Naive B cell (primary cell): ENCODE measurements around the gene PCBP3. TPM values are rescaled to one million over a fixed set of nuclear protein-coding genes. Genes with fewer than 3 reads are reported as not detected.
A peak's percentile ranks its signal among the peaks of the same experiment; 100 is the strongest.
"Not testable (repeated sequence)": the region's sequence is repeated elsewhere in the genome, so short reads cannot be mapped to it uniquely, and the experiment has no call there.

Source experiments
- ATAC-seq, 2 donors: fragments of 150-1000 bp; cut with Tn5 transposase; 2 replicates each; pipeline ENCODE4 v1.10.0; 2021; ENCODE audit warnings: low read depth in 2 of 2, mild to moderate bottlenecking in 2 of 2, moderate library complexity in 2 of 2
- DNase-seq: peaks from one replicate; pipeline ENCODE4 v3.0.0; 2022
- H3K27ac Mint-ChIP-seq, 6 donors: one replicate each; pipeline ENCODE4 v1.8.0; 2020 to 2022; ENCODE audit warnings: mild to moderate bottlenecking in 6 of 6, mixed read lengths in 6 of 6, moderate library complexity in 5 of 6, inconsistent platforms in 2 of 6
- H3K27me3 Mint-ChIP-seq, 3 donors: one replicate each; pipeline ENCODE4 v1.8.0; 2021 to 2022; ENCODE audit warnings: mixed read lengths in 3 of 3, mild to moderate bottlenecking in 1 of 3
- H3K36me3 Mint-ChIP-seq, 2 donors: one replicate each; pipeline ENCODE4 v1.8.0; 2020 to 2022; ENCODE audit warnings: mixed read lengths in 2 of 2, inconsistent platforms in 1 of 2, mild to moderate bottlenecking in 1 of 2
- H3K4me1 Mint-ChIP-seq, 3 donors: one replicate each; pipeline ENCODE4 v1.8.0; 2020 to 2022; ENCODE audit warnings: mixed read lengths in 3 of 3, inconsistent platforms in 1 of 3, mild to moderate bottlenecking in 1 of 3, moderate library complexity in 1 of 3
- H3K4me3 Mint-ChIP-seq, 8 donors: one replicate each; pipeline ENCODE4 v1.8.0; 2020 to 2022; ENCODE audit warnings: mild to moderate bottlenecking in 8 of 8, mixed read lengths in 8 of 8, moderate library complexity in 8 of 8, inconsistent platforms in 2 of 8
- H3K9me3 Mint-ChIP-seq, 7 donors: one replicate each; pipeline ENCODE4 v1.8.0; 2020 to 2022; ENCODE audit warnings: mixed read lengths in 7 of 7, mild to moderate bottlenecking in 5 of 7, inconsistent platforms in 2 of 7, moderate library complexity in 1 of 7
- polyA plus RNA-seq, 6 donors: library from polyadenylated mRNA; unstranded; fragments of 300-500 nt; fragmentation: Illumina TruSeq; gene quantifications; one replicate each; pipeline ENCODE4 v1.2.3, GENCODE V29; 2021; ENCODE audit warnings: low read depth in 6 of 6

PCBP3 gene
- polyA plus RNA-seq, 6 donors from 2014 or later, result 0.60 to 1.5 (median 0.93) TPM; not detected in 2

DNA sequence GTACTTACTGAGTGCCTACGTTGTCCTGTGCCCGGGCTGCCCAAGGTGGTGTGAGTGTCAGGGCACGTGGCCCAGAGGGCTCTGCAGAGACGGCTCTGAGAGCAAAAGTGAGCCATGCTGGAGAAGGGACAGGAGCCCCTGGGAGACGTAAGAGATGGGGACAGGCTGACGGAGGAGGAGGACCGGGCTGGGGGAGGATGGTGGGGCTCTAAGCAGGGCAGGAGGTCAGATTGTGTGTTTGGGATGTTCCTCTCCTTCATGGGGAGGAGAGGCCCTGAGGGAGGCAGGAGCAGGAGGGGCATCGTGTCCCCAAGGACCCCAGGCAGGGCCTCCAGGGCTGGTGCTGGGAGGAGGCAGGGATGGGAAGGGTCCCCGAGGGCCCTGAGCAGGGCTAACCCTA lies 158.9 kb downstream of the PCBP3 start:
- Mint-ChIP-seq H3K27me3 (peaks cover 0 to 8% (median 0%) of the 10 kb centered on the region in 3 donors), H3K9me3 (peaks cover 0 to 3% (median 2%) of the 10 kb centered on the region in 7 donors), H3K27ac (no peak overlapping the region), H3K4me3 (no peak overlapping the region), H3K36me3 (no peaks in the 10 kb centered on the region), H3K4me1 (peaks cover 0 to 3% (median 0%) of the 10 kb centered on the region in 3 donors)
- ATAC-seq (no peak), DNase-seq (no peak)

DNA sequence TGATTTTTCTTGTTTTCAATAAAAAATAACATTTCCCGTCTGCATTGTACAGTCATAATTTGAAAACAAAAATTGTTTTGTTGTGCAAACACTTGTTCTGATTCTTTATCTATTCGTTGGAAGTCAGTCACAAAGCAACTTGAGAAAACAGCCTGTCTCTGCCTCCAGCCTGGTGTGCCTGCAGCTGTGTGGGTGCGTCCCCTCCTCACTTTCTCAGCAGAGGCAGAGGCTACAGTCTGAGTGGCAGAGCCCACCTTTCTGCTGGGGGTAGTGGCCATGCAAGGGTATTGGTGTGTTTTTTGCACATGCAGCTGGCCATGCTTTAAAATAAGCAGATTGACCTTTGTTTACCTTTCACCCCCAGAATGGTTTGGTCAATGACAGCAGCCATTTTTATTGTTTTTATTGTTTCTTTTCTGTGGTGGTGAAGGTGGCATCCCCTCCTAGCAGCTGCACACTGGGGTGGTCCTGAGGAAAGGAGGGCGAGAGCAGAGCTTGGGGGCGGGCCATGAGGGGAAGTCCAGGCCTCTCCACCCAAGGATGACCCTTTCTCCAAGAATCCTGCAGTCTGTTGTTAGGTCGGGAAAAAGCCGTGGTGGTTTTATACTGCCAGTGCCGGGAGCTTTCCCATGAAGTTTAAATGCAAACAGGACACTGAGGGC lies 159.6 kb downstream of the PCBP3 start:
- H3K27me3 Mint-ChIP-seq, result peaks cover 0 to 10% (median 0%) of the 10 kb centered on the region in 3 donors
- DNase-seq (no peak), ATAC-seq (no peak)
- H3K4me1 Mint-ChIP-seq, result peaks cover 0 to 3% (median 0%) of the 10 kb centered on the region in 3 donors
- H3K36me3 Mint-ChIP-seq, result no peaks in the 10 kb centered on the region
- H3K27ac Mint-ChIP-seq, result no peak overlapping the region
- H3K4me3 Mint-ChIP-seq, result no peak overlapping the region
- H3K9me3 Mint-ChIP-seq, result peaks cover 0 to 8% (median 4%) of the 10 kb centered on the region in 7 donors

- Mint-ChIP-seq H3K27me3 (peaks cover 0 to 10% (median 0%) of the 10 kb centered on the region in 3 donors), H3K27ac (no peak overlapping the region), H3K36me3 (no peaks in the 10 kb centered on the region), H3K4me3 (no peak overlapping the region), H3K9me3 (peaks cover 0 to 10% (median 5%) of the 10 kb centered on the region in 7 donors), H3K4me1 (peaks cover 0 to 3% (median 0%) of the 10 kb centered on the region in 3 donors)
- ATAC-seq, result no peak
- no peak for DNase-seq
Measured at GRCh38 chr21:45803618-45804340, 160.3 kb downstream of the PCBP3 start.

- peaks cover 0 to 10% (median 6%) of the 10 kb centered on the region in 7 donors for H3K9me3 Mint-ChIP-seq
- H3K27ac Mint-ChIP-seq, result no peak overlapping the region
- peaks cover 0 to 3% (median 0%) of the 10 kb centered on the region in 3 donors for H3K4me1 Mint-ChIP-seq
- H3K36me3 Mint-ChIP-seq, result no peaks in the 10 kb centered on the region
- ATAC-seq (no peak), DNase-seq (no peak)
- peaks cover 0 to 10% (median 0%) of the 10 kb centered on the region in 3 donors for H3K27me3 Mint-ChIP-seq
- H3K4me3 Mint-ChIP-seq, result no peak overlapping the region
Measured at GRCh38 chr21:45804809-45805313, 161.3 kb downstream of the PCBP3 start.

- H3K27ac Mint-ChIP-seq, result no peak overlapping the region
- peaks cover 0 to 10% (median 0%) of the 10 kb centered on the region in 3 donors for H3K27me3 Mint-ChIP-seq
- H3K4me1 Mint-ChIP-seq, result peaks cover 0 to 3% (median 0%) of the 10 kb centered on the region in 3 donors
- H3K9me3 Mint-ChIP-seq, result peaks cover 0 to 10% (median 5%) of the 10 kb centered on the region in 7 donors
- no peak overlapping the region for H3K4me3 Mint-ChIP-seq
- no peaks in the 10 kb centered on the region for H3K36me3 Mint-ChIP-seq
- DNase-seq (no peak), ATAC-seq (no peak)
Measured at GRCh38 chr21:45805321-45805720, 161.8 kb downstream of the PCBP3 start.

DNA sequence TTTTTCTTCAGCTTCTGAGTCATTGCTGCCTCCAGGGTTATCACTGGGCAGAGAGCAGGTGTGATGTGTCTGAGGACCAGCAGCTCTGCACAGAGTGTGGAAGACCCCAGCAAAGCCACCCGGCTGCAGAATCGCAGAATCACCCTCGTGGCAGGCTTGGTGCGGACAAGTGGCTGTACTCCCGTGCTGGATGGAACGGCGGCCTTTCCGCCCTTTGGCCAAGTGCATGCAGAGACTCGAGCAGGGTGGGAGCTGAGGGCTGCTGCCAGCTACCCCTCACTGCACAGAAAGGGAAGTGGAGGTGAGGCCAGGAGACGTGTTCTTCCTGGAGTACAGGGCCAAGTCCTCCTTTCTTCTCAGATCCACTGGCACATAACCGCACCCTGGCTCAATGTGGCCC lies 162.5 kb downstream of the PCBP3 start:
- H3K9me3 Mint-ChIP-seq, result peaks cover 0 to 10% (median 5%) of the 10 kb centered on the region in 7 donors
- H3K27ac Mint-ChIP-seq, result peak overlapping the region in 1 of 6 donors; percentile 22
- peaks cover 0 to 13% (median 3%) of the 10 kb centered on the region in 3 donors for H3K27me3 Mint-ChIP-seq
- no peak overlapping the region for H3K4me3 Mint-ChIP-seq
- H3K36me3 Mint-ChIP-seq, result no peaks in the 10 kb centered on the region
- ATAC-seq (no peak), DNase-seq (no peak)
- H3K4me1 Mint-ChIP-seq, result no peaks in the 10 kb centered on the region

DNA sequence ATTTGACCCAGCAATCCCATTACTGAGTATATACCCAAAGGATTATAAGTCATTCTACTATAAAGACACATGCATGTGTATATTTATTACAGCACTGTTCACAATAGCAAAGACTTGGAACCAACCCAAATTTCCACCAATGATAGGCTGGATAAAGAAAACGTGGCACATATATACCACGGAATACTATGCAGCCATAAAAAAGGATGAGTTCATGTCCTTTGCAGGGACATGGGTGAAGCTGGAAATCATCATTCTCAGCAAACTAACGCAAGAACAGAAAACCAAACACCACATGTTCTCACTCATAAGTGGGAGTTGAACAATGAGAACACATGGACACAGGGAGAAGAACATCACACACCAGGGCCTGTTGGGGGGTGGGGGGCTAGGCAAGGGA lies 165.1 kb downstream of the PCBP3 start:
- not testable (repeated sequence) for H3K27ac Mint-ChIP-seq, H3K36me3 Mint-ChIP-seq, H3K4me1 Mint-ChIP-seq, H3K4me3 Mint-ChIP-seq, DNase-seq, ATAC-seq
- Mint-ChIP-seq H3K27me3 (peaks cover 3 to 31% (median 24%) of the 10 kb centered on the region in 3 donors), H3K9me3 (peaks cover 0 to 10% (median 5%) of the 10 kb centered on the region in 7 donors)

- ATAC-seq, result no peak
- H3K4me3 Mint-ChIP-seq, result no peak overlapping the region
- H3K27me3 Mint-ChIP-seq, result peaks cover 3 to 31% (median 24%) of the 10 kb centered on the region in 3 donors
- peaks cover 0 to 10% (median 5%) of the 10 kb centered on the region in 7 donors for H3K9me3 Mint-ChIP-seq
- peaks cover 0 to 4% of the 10 kb centered on the region in 2 donors for H3K36me3 Mint-ChIP-seq
- no peaks in the 10 kb centered on the region for H3K4me1 Mint-ChIP-seq
- no peak for DNase-seq
- no peak overlapping the region for H3K27ac Mint-ChIP-seq
Measured at GRCh38 chr21:45809421-45809820, 165.9 kb downstream of the PCBP3 start.

GRCh38 chr21:45811136-45811535 lies 167.6 kb downstream of the PCBP3 start:
- DNase-seq (no peak), ATAC-seq (no peak)
- Mint-ChIP-seq H3K27me3 (peaks cover 3 to 31% (median 24%) of the 10 kb centered on the region in 3 donors), H3K4me1 (no peaks in the 10 kb centered on the region), H3K27ac (no peak overlapping the region), H3K4me3 (no peak overlapping the region), H3K36me3 (peaks cover 0 to 4% of the 10 kb centered on the region in 2 donors), H3K9me3 (peaks cover 0 to 10% (median 5%) of the 10 kb centered on the region in 7 donors)

DNA sequence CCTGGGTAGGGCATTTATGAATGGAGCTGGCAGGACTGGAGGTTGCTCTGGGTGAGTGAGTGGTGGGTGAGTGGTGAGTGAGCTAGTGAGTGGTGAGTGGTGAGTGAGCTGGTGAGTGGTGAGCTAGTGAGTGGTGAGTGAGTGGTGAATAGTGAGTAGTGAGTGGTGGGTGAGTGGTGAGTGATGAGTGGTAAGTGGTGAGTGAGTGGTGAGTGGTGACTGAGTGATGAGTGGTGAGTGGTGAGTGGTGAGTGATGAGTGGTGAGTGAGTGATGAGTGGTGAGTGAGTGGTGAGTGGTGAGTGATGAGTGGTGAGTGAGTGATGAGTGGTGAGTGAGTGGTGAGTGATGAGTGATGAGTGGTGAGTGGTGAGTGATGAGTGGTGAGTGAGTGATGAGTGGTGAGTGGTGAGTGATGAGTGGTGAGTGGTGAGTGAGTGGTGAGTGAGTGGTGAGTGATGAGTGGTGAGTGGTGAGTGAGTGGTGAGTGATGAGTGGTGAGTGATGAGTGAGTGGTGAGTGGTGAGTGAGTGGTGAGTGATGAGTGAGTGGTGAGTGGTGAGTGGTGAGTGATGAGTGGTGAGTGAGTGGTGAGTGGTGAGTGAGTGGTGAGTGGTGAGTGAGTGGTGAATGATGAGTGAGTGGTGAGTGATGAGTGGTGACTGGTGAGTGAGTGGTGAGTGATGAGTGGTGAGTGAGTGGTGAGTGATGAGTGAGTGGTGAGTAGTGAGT lies 170.8 kb downstream of the PCBP3 start:
- peaks cover 11 to 27% (median 24%) of the 10 kb centered on the region in 3 donors for H3K27me3 Mint-ChIP-seq
- not testable (repeated sequence) for H3K4me3 Mint-ChIP-seq, H3K4me1 Mint-ChIP-seq, DNase-seq, H3K27ac Mint-ChIP-seq, H3K36me3 Mint-ChIP-seq, H3K9me3 Mint-ChIP-seq, ATAC-seq

DNA sequence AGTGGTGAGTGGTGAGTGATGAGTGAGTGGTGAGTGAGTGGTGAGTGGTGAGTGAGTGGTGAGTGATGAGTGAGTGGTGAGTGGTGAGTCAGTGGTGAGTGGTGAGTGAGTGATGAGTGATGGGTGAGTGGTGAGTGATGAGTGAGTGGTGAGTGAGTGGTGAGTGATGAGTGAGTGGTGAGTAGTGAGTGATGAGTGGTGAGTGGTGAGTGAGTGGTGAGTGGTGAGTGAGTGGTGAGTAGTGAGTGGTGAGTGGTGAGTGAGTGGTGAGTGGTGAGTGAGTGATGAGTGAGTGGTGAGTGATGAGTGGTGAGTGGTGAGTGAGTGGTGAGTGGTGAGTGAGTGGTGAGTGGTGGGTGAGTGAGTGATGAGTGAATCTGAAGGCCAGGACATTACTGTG lies 172.3 kb downstream of the PCBP3 start:
- H3K4me1 Mint-ChIP-seq, DNase-seq, H3K4me3 Mint-ChIP-seq, H3K36me3 Mint-ChIP-seq, H3K27ac Mint-ChIP-seq, H3K9me3 Mint-ChIP-seq, ATAC-seq: not testable (repeated sequence)
- peaks cover 7 to 27% (median 24%) of the 10 kb centered on the region in 3 donors for H3K27me3 Mint-ChIP-seq

DNA sequence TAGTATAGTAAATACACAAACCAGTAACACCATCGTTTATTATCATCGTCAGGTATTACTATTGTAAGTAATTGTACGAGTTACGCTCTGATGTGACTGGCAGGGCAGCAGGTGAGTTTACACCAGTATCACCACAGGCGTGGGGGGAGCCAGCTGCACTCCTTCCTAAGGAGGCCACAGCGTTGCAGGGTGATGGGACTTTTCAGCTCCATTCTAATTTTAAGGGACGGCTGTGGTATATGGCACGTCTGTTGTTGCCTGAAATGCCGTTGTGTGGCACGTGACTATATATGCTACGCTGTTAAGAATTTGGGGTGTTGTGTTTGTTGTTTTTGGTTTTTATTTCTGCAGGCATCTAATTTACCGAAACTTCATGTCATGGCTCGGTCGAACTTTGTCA lies 173.3 kb downstream of the PCBP3 start:
- peaks cover 0 to 4% of the 10 kb centered on the region in 2 donors for H3K36me3 Mint-ChIP-seq
- H3K4me3 Mint-ChIP-seq, result no peak overlapping the region
- no peaks in the 10 kb centered on the region for H3K9me3 Mint-ChIP-seq
- peaks cover 7 to 26% (median 25%) of the 10 kb centered on the region in 3 donors for H3K27me3 Mint-ChIP-seq
- peaks cover 0 to 3% (median 0%) of the 10 kb centered on the region in 3 donors for H3K4me1 Mint-ChIP-seq
- ATAC-seq (no peak), DNase-seq (no peak)
- peak overlapping the region in 1 of 6 donors; percentile 29 for H3K27ac Mint-ChIP-seq

GRCh38 chr21:45817345-45817744 lies 173.8 kb downstream of the PCBP3 start:
- Mint-ChIP-seq H3K27ac (no peak overlapping the region), H3K27me3 (peaks cover 7 to 31% (median 26%) of the 10 kb centered on the region in 3 donors), H3K36me3 (peaks cover 0 to 4% of the 10 kb centered on the region in 2 donors), H3K9me3 (no peaks in the 10 kb centered on the region), H3K4me1 (peaks cover 0 to 3% (median 0%) of the 10 kb centered on the region in 3 donors), H3K4me3 (no peak overlapping the region)
- ATAC-seq, result no peak
- DNase-seq, result no peak
